D721Med (cell line): ENCODE data around the gene ZC3H10.

ENCODE experiments used
- DNase-seq: peaks from one replicate; pipeline ENCODE4 v3.0.0; 2011; ENCODE audit warnings: low spot score; ENCODE audit not compliant: insufficient read length
- FAIRE-seq: peaks from 2 replicates; lab custom pipeline; 2011; peaks lifted over from hg19 to GRCh38; lab: Jason Lieb, UNC
- TF ChIP-seq, protein P1 (sequence below): IDR thresholded peaks from 2 replicates; pipeline ENCODE4 v1.5.1; 2012; ENCODE audit warnings: mild to moderate bottlenecking, control low read depth; ENCODE audit not compliant: insufficient read depth; ENCODE audit errors: missing control alignments

Gene ZC3H10

DNA sequence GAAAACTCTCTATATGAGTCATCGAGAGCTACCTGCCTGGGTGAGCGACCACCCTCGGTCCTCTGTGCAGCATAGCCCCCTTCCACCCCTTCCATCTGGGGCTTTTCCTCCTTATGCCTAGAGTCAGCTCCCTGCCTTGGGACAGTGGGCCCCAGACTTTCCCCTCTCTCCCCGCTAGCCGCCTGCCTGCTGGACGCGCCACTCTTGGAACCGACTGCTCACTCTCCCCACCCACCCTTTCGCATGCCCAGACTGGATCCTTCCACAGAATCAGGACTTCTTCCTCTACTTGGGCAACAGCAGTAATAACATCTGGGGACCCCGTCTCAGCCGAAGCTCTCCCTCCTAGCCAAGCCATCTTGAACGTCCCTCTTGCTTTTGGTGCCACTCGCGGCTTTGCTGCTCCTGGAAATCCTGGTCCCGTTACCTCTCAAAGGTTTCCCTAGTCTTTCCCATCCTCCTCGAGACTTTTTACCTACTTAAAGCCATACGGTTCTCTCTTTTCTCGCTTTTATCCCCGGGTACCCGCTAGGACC is 10.7 kb downstream of the ZC3H10 start:
- TF ChIP-seq, protein P1, sequence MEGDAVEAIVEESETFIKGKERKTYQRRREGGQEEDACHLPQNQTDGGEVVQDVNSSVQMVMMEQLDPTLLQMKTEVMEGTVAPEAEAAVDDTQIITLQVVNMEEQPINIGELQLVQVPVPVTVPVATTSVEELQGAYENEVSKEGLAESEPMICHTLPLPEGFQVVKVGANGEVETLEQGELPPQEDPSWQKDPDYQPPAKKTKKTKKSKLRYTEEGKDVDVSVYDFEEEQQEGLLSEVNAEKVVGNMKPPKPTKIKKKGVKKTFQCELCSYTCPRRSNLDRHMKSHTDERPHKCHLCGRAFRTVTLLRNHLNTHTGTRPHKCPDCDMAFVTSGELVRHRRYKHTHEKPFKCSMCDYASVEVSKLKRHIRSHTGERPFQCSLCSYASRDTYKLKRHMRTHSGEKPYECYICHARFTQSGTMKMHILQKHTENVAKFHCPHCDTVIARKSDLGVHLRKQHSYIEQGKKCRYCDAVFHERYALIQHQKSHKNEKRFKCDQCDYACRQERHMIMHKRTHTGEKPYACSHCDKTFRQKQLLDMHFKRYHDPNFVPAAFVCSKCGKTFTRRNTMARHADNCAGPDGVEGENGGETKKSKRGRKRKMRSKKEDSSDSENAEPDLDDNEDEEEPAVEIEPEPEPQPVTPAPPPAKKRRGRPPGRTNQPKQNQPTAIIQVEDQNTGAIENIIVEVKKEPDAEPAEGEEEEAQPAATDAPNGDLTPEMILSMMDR: no peak
- no peak for FAIRE-seq
- DNase-seq: no peak

DNA sequence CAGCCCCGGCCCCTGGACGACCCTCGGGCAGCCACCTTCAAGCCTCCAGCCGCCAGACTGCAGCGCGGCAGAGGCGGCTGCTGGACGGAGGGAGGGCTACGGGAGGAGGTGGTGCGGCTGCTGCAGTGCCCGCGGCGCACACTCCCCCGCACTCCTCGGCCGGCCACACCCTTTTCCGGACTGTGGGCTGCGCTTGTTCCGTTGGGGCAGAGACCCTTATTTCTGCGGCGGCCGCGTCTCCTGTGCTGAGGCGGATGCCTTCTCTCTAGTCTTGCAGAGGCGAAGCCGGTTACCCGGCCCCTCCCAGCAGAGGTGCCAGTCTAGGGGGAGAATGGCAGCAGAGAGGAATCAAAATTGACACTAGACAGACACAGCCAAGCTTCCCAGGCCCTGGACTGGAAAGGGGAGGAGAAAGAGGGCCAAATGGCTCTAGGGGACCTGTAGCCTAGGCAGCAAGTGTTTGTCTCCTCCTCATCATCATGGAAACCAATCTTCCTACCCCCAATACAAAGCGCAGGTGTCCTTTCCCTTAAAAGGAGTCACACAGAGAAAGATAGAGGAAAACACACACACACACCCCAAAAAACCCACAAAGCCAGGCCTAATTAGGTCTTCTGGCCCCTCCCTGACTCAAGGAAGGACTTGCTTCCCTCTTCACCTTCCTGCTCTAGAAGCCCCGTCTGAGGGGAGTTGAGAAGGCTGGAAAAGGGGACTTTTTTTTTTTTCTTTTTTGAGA is 11.3 kb downstream of the ZC3H10 start:
- TF ChIP-seq, protein P1: no peak
- no peak for FAIRE-seq
- DNase-seq: no peak

DNA sequence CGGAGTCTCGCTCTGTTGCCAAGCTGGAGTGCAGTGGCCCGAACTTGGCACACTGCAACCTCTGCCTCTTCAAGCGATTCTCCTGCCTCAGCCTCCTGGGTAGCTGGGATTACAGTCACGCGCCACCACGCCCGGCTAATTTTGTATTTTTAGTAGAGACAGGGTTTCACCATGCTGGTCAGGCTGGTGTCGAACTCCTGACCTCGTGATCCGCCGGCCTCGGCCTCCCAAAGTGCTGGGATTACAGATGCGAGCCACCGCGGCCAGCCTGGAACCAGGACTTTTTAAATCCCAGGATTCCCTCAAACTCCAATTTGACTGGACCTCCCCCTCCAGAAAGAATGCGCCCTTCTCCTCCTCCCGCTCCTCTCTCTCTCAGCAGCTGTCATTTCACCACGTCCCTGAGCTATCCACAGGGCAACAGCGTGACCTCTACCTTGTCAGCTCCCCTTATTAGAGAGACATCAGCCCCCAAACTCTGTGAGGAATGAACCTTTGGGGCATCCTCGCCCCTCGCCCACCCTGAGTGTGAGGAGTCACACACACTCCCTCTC is 12.0 kb downstream of the ZC3H10 start:
- DNase-seq: no peak
- TF ChIP-seq, protein P1: no peak
- no peak for FAIRE-seq

DNA sequence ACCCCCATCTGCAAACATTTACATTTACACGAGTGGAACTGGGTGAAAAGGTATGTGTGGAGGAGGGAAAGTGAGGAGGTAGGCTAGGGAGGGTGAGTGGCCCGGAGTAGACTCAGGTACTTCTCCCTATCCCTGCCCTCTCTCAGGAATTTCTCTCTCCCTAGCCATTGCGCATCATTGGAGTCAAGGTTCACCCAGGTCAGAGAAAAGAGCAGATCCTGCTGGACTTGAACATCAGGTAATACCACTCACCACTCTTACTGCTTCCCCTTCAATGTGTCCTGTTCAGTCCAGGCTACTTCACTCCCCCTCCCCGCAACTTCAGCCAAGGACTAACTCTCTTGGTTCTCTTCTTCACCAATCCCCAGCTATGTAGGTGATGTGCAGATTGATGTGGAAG is 12.8 kb downstream of the ZC3H10 start:
- DNase-seq (no peak), FAIRE-seq (no peak)
- TF ChIP-seq, protein P1: no peak

DNA sequence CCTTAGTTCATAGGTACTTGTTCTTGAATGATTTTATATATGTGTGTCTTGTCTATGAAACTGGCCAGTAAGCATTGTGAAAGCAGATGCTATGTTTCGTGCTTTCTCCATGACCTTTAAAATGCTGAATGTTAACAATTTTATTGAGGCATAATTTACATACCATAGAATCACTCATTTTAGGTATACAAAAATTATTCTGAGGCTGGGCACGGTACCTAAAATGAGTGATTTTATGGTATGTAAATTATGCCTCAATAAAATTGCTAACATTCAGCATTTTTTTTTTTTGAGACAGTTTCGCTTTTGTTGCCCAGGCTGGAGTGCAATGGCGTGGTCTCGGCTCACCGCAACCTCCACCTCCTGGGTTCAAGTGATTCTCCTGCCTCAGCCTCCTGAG is 16.8 kb downstream of the ZC3H10 start:
- FAIRE-seq (no peak), DNase-seq (no peak)
- TF ChIP-seq, protein P1: no peak

DNA sequence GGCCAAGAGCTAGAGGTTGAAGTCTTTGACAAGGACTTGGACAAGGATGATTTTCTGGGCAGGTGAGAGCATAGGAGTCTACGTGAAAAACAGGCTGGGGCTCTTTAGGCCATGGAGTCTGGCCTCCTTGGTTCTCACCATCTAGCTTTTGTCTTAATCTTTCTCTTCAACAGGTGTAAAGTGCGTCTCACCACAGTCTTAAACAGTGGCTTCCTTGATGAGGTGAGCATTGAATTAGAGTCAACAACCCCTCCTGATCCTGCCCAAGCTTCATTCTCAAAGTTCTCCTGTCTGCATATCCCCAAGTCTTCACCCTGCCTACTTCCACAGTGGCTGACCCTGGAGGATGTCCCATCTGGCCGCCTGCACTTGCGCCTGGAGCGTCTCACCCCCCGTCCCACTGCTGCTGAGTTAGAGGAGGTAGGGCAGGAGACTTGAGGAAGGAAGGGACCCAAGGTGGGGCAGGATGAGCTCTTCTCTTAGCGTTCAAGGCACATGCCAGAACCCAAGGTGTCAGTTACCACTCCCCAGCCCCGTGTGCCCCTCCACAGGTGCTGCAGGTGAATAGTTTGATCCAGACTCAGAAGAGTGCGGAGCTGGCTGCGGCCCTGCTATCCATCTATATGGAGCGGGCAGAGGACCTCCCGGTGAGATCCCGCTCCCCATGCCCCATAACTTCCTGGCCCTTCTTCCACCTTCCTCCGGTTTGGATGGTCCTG is 19.9 kb downstream of the ZC3H10 start:
- DNase-seq (no peak), FAIRE-seq (no peak)
- TF ChIP-seq, protein P1: no peak
